Measurements from ENCODE around the gene NAP1L1.
"Not testable (repeated sequence)": the region's sequence is repeated elsewhere in the genome, so short reads cannot be mapped to it uniquely, and the experiment has no call there.

NAP1L1 gene

GRCh38 chr12:75996861-75997447 is 87.5 kb downstream of the NAP1L1 start:
- no peak for TF ChIP-seq Cebpa-rat (IDR thresholded peaks at IDR 0.05)
- no peaks in the 10 kb centered on the region for H4K20me1 ChIP-seq
- no peaks in the 10 kb centered on the region for H3K4me1 ChIP-seq
- no peaks in the 10 kb centered on the region; a peak in 1 of 22 replicates for H3K9me3 ChIP-seq (replicated peaks in 1 of 11)
- no peak overlapping the region for H3K4me3 ChIP-seq
- no peaks in the 10 kb centered on the region for H3K36me3 ChIP-seq
- no peaks in the 10 kb centered on the region for H3K27me3 ChIP-seq
- H3K9ac ChIP-seq: no peak overlapping the region
- no peak overlapping the region for H3K4me2 ChIP-seq
- H3K27ac ChIP-seq: no peak overlapping the region

- Histone ChIP-seq H3K4me2 (no peak overlapping the region), H3K27ac (no peak overlapping the region), H3K4me1 (no peaks in the 10 kb centered on the region), H3K36me3 (no peaks in the 10 kb centered on the region), H3K9ac (no peak overlapping the region), H4K20me1 (no peaks in the 10 kb centered on the region), H3K9me3 (replicated peaks in 1 of 11) (no peaks in the 10 kb centered on the region; a peak in 1 of 22 replicates), H3K27me3 (no peaks in the 10 kb centered on the region), H3K4me3 (no peak overlapping the region)
- no peak for TF ChIP-seq Cebpa-rat (IDR thresholded peaks at IDR 0.05)
Measured at GRCh38 chr12:75995691-75996090, 88.8 kb downstream of the NAP1L1 start.

- H3K9ac ChIP-seq: no peak overlapping the region
- H3K4me3 ChIP-seq: no peak overlapping the region
- no peak overlapping the region for H3K4me2 ChIP-seq
- no peak for TF ChIP-seq Cebpa-rat (IDR thresholded peaks at IDR 0.05)
- no peaks in the 10 kb centered on the region for H4K20me1 ChIP-seq
- H3K4me1 ChIP-seq: no peaks in the 10 kb centered on the region
- no peak overlapping the region for H3K27ac ChIP-seq
- H3K27me3 ChIP-seq: no peaks in the 10 kb centered on the region
- H3K36me3 ChIP-seq: no peaks in the 10 kb centered on the region
- H3K9me3 ChIP-seq (replicated peaks in 1 of 11): no peaks in the 10 kb centered on the region
Measured at GRCh38 chr12:75994069-75994740, 90.3 kb downstream of the NAP1L1 start.

GRCh38 chr12:75991753-75992152 is 92.7 kb downstream of the NAP1L1 start:
- TF ChIP-seq Cebpa-rat (IDR thresholded peaks at IDR 0.05): no peak
- H3K4me2 ChIP-seq: no peak overlapping the region
- peaks cover 0 to 8% (median 0%) of the 10 kb centered on the region in 11 experiments; a peak in 1 of 22 replicates for H3K9me3 ChIP-seq (replicated peaks in 1 of 11)
- H3K4me1 ChIP-seq: no peaks in the 10 kb centered on the region
- no peaks in the 10 kb centered on the region for H3K27me3 ChIP-seq
- no peaks in the 10 kb centered on the region for H4K20me1 ChIP-seq
- no peak overlapping the region for H3K27ac ChIP-seq
- H3K9ac ChIP-seq: no peak overlapping the region
- H3K36me3 ChIP-seq: no peaks in the 10 kb centered on the region
- no peak overlapping the region for H3K4me3 ChIP-seq

- no peak overlapping the region for H3K4me2 ChIP-seq
Measured at GRCh38 chr12:75990189-75990912, 94.1 kb downstream of the NAP1L1 start.

GRCh38 chr12:75987709-75988108 is 96.8 kb downstream of the NAP1L1 start:
- H3K4me2 ChIP-seq; H3K36me3 ChIP-seq; H4K20me1 ChIP-seq; H3K27ac ChIP-seq; H3K9ac ChIP-seq; H3K4me3 ChIP-seq; H3K9me3 ChIP-seq (replicated peaks in 1 of 11); H3K27me3 ChIP-seq; H3K4me1 ChIP-seq: not testable (repeated sequence)

More at GRCh38 chr12:75990189-75990912, 94.1 kb downstream of the NAP1L1 start:
- no peak overlapping the region for H3K27ac ChIP-seq
- no peaks in the 10 kb centered on the region for H4K20me1 ChIP-seq
- H3K4me3 ChIP-seq: no peak overlapping the region
- H3K9ac ChIP-seq: no peak overlapping the region
- H3K36me3 ChIP-seq: no peaks in the 10 kb centered on the region
- H3K27me3 ChIP-seq: no peaks in the 10 kb centered on the region
- peaks cover 0 to 8% (median 0%) of the 10 kb centered on the region in 11 experiments; a peak in 1 of 22 replicates for H3K9me3 ChIP-seq (replicated peaks in 1 of 11)
- TF ChIP-seq Cebpa-rat (IDR thresholded peaks at IDR 0.05): no peak
- no peaks in the 10 kb centered on the region for H3K4me1 ChIP-seq
